AG04450 (cell line): ENCODE data around the gene PPP2R2C. TPM values are rescaled to one million over a fixed set of nuclear protein-coding genes. Genes with fewer than 3 reads are reported as not detected.

ENCODE experiments used
- CTCF ChIA-PET: fragments of 300-600, 350-600 bp; formaldehyde crosslinking; extraction: SDS; loops from one replicate; lab custom pipeline; 2022; ENCODE audit warnings: antibody characterized with exemption, inconsistent platforms; lab: Charles Lee
- POLR2A ChIA-PET: fragments of 350-600 bp; formaldehyde crosslinking; extraction: SDS; loops from one replicate; lab custom pipeline; 2021; ENCODE audit warnings: antibody characterized with exemption, inconsistent platforms; lab: Yijun Ruan, JAX
- DNase-seq: peaks from one replicate; pipeline ENCODE4 v3.0.0-alpha.2; 2011; ENCODE audit warnings: low read depth, low spot score
- H3K27ac ChIP-seq: one replicate; pipeline ENCODE4 v1.5.1; 2012; ENCODE audit warnings: low read depth, low read length, control low read depth
- H3K27me3 ChIP-seq: one replicate; pipeline ENCODE4 v1.6.0; 2012; ENCODE audit warnings: low read length; ENCODE audit not compliant: control insufficient read depth, insufficient read depth
- H3K4me3 ChIP-seq: 2 replicates; pipeline ENCODE4 v1.5.1; 2011; ENCODE audit warnings: mild to moderate bottlenecking, low read depth, low read length, control low read depth
- H3K9me3 ChIP-seq: 2 replicates; pipeline ENCODE4 v1.5.1; 2012; ENCODE audit warnings: low read length; ENCODE audit not compliant: control insufficient read depth, insufficient read depth
- CTCF ChIP-seq: IDR thresholded peaks from 2 replicates; pipeline ENCODE4 v1.5.1; 2011; ENCODE audit warnings: low read depth, low read length, control low read depth, inconsistent platforms
- polyA plus RNA-seq: library from polyadenylated mRNA; depleted of rRNA; stranded (reverse); fragments of >200 nt; gene quantifications from 2 replicates; pipeline ENCODE4 v1.2.3, GENCODE V29; 2011

The PPP2R2C gene
- polyA plus RNA-seq, 1 experiment: 0.07 TPM

GRCh38 chr4:6443035-6444023 is 29.1 kb downstream of the PPP2R2C start:
- ChIA-PET CTCF (no interaction called here), POLR2A (no interaction called here)
- Histone ChIP-seq H3K9me3 (no peaks in the 10 kb centered on the region), H3K27me3 (no peaks in the 10 kb centered on the region), H3K4me3 (no peak overlapping the region), H3K27ac (no peak overlapping the region)
- DNase-seq: no peak
- TF ChIP-seq CTCF: no peak

GRCh38 chr4:6442555-6442954 is 29.9 kb downstream of the PPP2R2C start:
- H3K27ac ChIP-seq: no peak overlapping the region
- POLR2A ChIA-PET: no interaction called here
- H3K4me3 ChIP-seq: no peak overlapping the region
- no peak for TF ChIP-seq CTCF
- no peak for DNase-seq
- H3K27me3 ChIP-seq: no peaks in the 10 kb centered on the region
- H3K9me3 ChIP-seq: no peaks in the 10 kb centered on the region
- CTCF ChIA-PET: no interaction called here

GRCh38 chr4:6441758-6442157 is 30.7 kb downstream of the PPP2R2C start:
- POLR2A ChIA-PET: no interaction called here
- H3K27me3 ChIP-seq: no peaks in the 10 kb centered on the region
- no peak for DNase-seq
- H3K27ac ChIP-seq: no peak overlapping the region
- no peak overlapping the region for H3K4me3 ChIP-seq
- no peak for TF ChIP-seq CTCF
- CTCF ChIA-PET: no interaction called here
- H3K9me3 ChIP-seq: no peaks in the 10 kb centered on the region

GRCh38 chr4:6441202-6441582 is 31.2 kb downstream of the PPP2R2C start:
- H3K4me3 ChIP-seq: no peak overlapping the region
- ChIA-PET CTCF (no interaction called here), POLR2A (no interaction called here)
- H3K27ac ChIP-seq: no peak overlapping the region
- TF ChIP-seq CTCF: no peak
- DNase-seq: no peak
- no peaks in the 10 kb centered on the region for H3K9me3 ChIP-seq
- H3K27me3 ChIP-seq: no peaks in the 10 kb centered on the region

GRCh38 chr4:6440506-6441201 is 31.8 kb downstream of the PPP2R2C start:
- no peak overlapping the region for H3K4me3 ChIP-seq
- no peak overlapping the region for H3K27ac ChIP-seq
- ChIA-PET CTCF (no interaction called here), POLR2A (no interaction called here)
- DNase-seq: no peak
- H3K9me3 ChIP-seq: no peaks in the 10 kb centered on the region
- no peaks in the 10 kb centered on the region for H3K27me3 ChIP-seq
- TF ChIP-seq CTCF: no peak
